Endothelial cell of umbilical vein (primary cell): ENCODE results near the gene OSBP2.

ENCODE experiments used
- EZH2 ChIP-seq: IDR thresholded peaks from 2 replicates; pipeline ENCODE4 v1.6.1; 2012; ENCODE audit warnings: borderline replicate concordance, low read depth, mild to moderate bottlenecking, moderate library complexity, low read length, inconsistent platforms; ENCODE audit not compliant: severe bottlenecking
- JUN ChIP-seq: IDR thresholded peaks from 2 replicates; pipeline ENCODE4 v1.6.1; 2011; ENCODE audit warnings: borderline replicate concordance, low read depth; ENCODE audit not compliant: insufficient read length, insufficient read depth
- POLR2A ChIP-seq: IDR thresholded peaks from 2 replicates; pipeline ENCODE4 v1.6.1; 2012; ENCODE audit warnings: low read depth, mild to moderate bottlenecking, control low read depth, low read length
- POLR2AphosphoS5 ChIP-seq: IDR thresholded peaks from 2 replicates; pipeline ENCODE4 v1.6.1; 2012; ENCODE audit warnings: low read depth, mild to moderate bottlenecking, control low read depth, low read length, moderate library complexity; ENCODE audit not compliant: insufficient read depth
- TF ChIP-seq, protein P1 (sequence below), 2 donors: IDR thresholded peaks; 1 replicate in 1 of 2; 2 replicates in 1 of 2; pipeline ENCODE4 v1.5.1; 2011; ENCODE audit warnings: low read length in 2 of 2, mild to moderate bottlenecking in 2 of 2, moderate library complexity in 2 of 2, control low read depth in 1 of 2, inconsistent platforms in 1 of 2, low read depth in 1 of 2; ENCODE audit not compliant: insufficient read depth in 1 of 2; ENCODE audit errors: extremely low read depth in 1 of 2

DNA sequence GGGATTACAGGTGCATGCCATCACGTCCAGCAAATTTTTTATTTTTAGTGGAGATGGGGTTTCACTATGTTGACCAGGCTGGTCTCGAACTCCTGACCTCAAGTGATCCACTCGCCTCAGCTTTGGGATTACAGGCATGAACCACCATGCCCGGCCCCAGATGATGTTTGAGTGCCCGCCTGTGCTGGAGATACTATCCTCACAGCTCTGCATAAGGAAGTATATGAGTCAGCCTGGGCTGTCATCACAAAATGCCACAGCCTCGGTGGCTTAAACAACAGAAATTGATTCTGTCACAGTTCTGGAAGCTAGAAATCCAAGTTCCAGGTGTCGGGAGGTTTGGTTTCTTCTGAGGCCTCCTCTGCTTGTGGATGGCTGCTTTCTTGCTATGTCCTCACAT is 119.3 kb downstream of the OSBP2 start:
- TF ChIP-seq, protein P1, sequence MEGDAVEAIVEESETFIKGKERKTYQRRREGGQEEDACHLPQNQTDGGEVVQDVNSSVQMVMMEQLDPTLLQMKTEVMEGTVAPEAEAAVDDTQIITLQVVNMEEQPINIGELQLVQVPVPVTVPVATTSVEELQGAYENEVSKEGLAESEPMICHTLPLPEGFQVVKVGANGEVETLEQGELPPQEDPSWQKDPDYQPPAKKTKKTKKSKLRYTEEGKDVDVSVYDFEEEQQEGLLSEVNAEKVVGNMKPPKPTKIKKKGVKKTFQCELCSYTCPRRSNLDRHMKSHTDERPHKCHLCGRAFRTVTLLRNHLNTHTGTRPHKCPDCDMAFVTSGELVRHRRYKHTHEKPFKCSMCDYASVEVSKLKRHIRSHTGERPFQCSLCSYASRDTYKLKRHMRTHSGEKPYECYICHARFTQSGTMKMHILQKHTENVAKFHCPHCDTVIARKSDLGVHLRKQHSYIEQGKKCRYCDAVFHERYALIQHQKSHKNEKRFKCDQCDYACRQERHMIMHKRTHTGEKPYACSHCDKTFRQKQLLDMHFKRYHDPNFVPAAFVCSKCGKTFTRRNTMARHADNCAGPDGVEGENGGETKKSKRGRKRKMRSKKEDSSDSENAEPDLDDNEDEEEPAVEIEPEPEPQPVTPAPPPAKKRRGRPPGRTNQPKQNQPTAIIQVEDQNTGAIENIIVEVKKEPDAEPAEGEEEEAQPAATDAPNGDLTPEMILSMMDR (IDR thresholded peaks at IDR 0.05; ENCODE audit: extremely low read depth in 1 of 2, insufficient read depth in 1 of 2, low read depth in 1 of 2, low read length in 2 of 2) = no peak
- TF ChIP-seq POLR2AphosphoS5 (no peak), POLR2A (no peak), EZH2 (no peak), JUN (no peak)
